Measurements from ENCODE around the gene RSRP1. TPM values are rescaled to one million over a fixed set of nuclear protein-coding genes. Genes with fewer than 3 reads are reported as not detected.
"Not testable (repeated sequence)": the region's sequence is repeated elsewhere in the genome, so short reads cannot be mapped to it uniquely, and the experiment has no call there.

The RSRP1 gene
- total RNA-seq, 1 experiment from 2014 or later: 19.9 TPM

DNA sequence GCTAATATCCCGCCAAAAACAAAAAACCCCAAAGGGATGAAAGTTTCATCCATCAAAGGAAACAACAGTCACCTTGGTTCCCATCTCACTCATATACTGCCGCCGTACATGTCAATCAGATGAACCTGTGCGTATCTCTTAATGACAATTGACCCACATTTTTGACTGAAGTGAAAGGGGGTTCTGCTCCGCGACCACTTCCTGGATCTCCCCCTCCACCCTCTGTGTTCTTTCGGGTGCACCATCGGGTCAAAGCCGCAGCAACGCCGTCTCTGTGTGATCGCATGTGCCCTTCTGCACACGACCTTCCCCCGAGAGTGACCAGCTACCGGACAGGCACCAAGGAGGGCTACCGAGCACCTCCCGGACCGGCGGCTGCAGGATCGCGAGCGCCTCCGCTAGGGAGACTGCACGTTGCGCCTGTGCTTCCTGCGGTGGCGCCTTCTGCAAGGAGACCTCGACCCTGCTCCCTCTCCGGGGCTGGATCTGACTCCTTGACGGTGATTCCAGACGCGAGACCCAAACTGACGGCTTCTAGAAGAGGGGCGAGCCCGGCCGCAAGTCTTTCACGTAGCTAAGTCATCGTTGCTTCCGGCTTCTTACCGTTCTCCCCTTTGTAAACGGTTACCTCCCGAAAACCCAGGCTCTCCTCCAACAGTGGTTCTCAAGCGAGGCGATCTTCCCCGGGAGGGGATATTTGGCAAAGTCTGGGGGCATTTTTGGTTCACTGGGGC lies 19.5 kb upstream of the RSRP1 start:
- in situ Hi-C loops (cut with HindIII; ENCODE audit: low pct_unique_long_range_greater_than_20kb, low sequenced_read_pairs); DNase-seq (ENCODE audit: low read depth): not testable (repeated sequence)

DNA sequence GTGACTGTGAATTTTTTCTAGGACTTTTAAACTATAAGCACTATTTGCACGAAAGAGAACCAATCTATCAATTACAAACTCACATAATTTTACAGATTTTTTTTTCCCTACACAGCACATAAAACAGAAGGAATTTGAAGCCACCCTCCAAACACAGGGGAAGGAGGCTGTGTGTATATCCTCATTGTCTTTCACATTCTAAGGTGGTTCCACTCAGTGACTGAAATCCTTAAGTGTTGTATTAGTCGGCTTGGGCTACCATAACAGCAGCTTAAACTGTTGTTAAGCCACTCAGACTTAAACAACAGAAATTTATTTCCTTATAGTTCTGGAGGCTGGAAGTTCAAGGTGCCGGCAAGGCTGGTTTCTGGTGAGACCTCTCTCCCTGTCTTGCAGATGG lies 13.1 kb upstream of the RSRP1 start:
- in situ Hi-C loops (cut with HindIII; ENCODE audit: low pct_unique_long_range_greater_than_20kb, low sequenced_read_pairs); DNase-seq (ENCODE audit: low read depth): not testable (repeated sequence)

DNA sequence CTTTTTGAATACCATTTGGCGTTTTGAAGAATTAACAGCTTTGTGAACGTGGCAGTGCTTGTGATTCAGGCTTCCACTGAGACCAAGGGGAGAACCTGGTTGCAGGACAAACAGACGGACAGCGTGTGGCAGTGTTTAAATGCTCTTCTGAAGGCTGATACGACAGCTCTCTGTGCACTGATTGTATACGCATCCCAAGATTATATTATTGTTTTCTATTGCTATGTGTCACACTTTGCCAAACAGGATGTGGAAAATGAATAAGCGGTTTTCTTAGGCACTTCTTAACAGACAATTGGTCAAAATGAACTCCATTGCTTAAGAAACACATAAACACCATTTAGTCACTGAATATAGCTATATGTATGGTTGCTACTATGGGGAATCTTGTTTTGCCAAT lies 12.6 kb upstream of the RSRP1 start:
- in situ Hi-C loops (cut with HindIII; ENCODE audit: low pct_unique_long_range_greater_than_20kb, low sequenced_read_pairs); DNase-seq (ENCODE audit: low read depth): not testable (repeated sequence)

DNA sequence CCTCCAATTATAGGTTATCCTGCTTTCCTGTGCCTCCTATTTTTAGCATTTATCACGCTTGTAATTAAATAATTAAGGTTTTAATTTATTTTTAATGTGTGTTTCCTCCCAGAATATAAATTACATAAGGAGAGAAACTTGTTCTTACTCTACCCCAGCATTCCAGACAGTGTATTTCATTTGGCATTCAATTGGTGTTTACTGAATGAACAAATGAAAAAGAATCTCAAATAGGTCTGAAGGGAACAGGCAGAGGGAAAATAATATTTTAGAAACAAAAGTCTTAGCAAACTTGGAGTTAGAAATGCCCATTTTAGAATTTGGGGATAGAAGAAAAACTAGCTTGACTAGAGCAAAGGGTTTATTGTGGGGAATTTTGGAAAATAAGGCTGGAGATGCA lies 9.9 kb upstream of the RSRP1 start:
- in situ Hi-C loops (cut with HindIII; ENCODE audit: low pct_unique_long_range_greater_than_20kb, low sequenced_read_pairs): no loop called here
- DNase-seq (ENCODE audit: low read depth): no peak

DNA sequence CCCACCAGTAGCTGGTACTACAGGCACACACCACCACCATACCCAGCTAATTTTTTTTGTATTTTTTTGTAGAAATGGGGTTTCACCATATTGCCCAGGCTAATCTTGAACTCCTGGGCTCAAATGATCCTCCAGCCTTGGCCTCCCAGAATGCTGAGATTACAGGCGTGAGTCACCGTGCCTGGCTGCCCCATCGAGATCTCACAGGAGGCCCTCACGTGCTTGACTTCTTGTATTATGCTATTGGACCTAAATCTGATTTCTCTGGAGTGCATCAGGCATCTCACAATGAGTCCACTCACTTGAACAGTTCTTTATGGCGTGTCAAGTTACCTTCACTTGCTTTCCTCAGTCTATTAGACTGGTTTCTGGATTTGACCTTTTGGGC lies 9.3 kb upstream of the RSRP1 start:
- in situ Hi-C loops (cut with HindIII; ENCODE audit: low pct_unique_long_range_greater_than_20kb, low sequenced_read_pairs): no loop called here

DNA sequence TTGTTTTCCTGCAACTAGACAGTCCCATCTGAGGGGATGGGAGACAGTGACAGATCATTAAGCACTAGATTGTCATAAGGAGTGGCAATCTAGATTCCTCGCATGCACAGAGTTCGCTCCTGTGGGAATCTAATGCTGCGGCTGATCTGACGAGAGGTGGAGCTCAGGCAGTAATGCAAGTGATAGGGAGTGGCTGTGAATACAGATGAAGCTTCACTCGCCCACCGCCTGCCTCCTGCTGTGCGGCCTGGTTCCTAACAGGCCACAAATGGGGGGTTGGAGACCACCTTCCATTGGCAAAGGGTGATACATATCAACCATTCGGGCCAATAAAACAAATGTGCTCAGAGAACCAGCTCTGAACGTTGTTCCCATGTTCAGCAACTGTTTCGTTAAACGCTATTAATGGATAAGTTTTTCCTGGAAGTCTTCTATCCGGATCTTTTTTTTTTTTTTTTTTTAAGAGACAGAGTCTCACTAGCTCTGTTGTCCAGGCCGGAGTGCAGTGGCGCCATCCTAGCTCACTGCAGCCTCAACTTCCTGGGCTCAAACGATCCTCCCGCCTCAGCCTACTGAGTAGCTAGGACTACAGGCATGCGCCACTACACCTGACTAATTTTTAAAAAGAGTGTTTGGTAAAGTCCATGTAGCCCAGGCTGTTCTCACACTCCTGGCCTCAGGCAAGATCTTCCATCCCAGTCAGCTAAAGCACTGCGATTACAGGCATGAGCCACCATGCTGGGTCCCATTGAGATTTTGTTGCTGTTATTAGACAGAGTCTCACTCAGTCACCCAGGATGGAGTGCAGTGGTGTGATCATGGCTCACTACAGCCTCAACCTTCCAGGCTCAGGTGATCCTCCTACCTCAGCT lies 8.7 kb upstream of the RSRP1 start:
- peak; percentile 78 for DNase-seq (ENCODE audit: low read depth)
- in situ Hi-C loops (cut with HindIII; ENCODE audit: low pct_unique_long_range_greater_than_20kb, low sequenced_read_pairs): no loop called here

More for the DNA sequence above, 9.3 kb upstream of the RSRP1 start:
- no peak for DNase-seq (ENCODE audit: low read depth)

DNA sequence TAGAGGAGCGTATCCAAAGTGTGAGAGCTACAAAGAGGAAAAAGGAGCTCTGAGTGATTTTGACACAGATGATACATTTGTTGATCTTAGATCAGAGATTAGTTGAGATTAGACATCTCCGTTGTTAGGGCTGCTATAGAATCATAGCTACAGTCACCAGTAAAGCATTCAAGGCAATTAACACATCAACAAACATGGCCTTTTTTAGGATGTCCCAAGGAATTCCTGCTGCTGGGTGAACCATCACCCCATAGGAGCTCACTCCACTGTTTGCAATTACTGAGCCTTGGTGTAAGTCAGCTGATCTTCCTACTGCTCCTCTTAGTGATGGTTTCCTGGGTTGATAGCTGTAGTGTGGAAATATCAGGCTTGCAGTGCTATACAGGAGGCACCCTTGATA lies 6.7 kb upstream of the RSRP1 start:
- in situ Hi-C loops (cut with HindIII; ENCODE audit: low pct_unique_long_range_greater_than_20kb, low sequenced_read_pairs): no loop called here
- DNase-seq (ENCODE audit: low read depth): peak; percentile 92

DNA sequence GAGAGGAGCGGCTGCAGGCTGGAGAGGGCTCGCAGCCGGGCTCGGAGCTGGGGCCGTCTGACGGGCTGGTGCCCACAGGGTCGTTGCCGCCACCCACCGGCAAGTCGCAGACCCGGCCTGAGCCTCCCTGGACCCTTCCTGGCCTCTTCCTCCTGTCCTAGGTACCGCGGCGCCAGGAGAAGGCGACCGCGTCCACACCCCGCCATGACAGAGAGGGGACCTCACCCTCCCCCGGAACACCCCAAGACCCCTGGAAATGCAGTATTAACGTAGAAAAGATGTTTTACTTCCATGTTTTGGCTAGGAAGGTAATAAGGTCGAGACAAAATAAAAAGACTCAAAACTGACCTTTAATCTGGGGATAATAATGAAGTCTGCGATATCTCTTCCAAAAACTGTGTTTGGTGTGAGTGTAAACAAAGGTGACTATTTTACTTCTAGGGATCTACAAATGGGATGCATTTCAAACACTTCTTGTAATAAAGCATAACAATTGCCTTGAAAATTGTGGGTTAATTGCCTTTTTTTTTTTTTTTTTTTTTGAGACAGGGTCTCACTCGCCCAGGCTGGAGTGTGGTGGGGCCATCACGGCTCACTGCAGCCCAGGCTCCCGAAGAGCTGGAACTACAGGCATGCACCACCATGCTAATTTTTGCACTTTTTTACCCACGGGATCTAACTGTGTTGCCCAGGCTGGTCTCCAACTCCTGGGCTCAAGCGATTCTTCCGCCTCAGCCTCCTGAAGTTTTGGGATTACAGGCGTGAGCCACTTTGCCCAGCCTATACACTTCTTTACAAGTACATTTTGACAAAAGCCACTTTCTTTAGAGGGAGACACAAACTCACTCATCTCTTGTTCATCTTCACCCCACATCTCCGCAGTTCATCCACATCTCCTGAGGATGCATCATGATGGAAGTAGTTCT lies 838 bp upstream of the RSRP1 start:
- in situ Hi-C loops (cut with HindIII; ENCODE audit: low pct_unique_long_range_greater_than_20kb, low sequenced_read_pairs): no loop called here
- DNase-seq (ENCODE audit: low read depth): no peak

DNA sequence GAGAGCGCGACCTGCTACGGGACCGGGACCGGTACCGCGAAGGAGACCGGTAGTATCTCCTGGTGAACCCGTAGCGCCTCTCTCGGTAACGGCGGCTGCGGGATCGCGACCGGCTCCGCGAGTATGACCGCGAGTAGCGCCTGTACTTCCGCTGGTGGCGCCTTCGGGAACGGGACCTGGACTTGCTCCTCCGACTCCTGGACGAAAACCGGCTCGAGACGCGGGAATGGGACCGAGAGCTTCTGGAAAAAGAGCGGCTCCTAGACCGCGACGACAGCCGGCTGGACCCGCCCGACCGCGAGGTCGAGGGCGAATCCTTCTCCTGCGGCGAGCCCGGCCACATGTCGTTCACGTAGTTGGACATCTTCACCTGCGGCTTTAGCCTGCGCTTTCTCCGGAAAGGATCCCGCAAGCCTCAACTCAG lies 642 bp downstream of the RSRP1 start:
- no peak for DNase-seq (ENCODE audit: low read depth)
- in situ Hi-C loops (cut with HindIII; ENCODE audit: low pct_unique_long_range_greater_than_20kb, low sequenced_read_pairs): no loop called here

DNA sequence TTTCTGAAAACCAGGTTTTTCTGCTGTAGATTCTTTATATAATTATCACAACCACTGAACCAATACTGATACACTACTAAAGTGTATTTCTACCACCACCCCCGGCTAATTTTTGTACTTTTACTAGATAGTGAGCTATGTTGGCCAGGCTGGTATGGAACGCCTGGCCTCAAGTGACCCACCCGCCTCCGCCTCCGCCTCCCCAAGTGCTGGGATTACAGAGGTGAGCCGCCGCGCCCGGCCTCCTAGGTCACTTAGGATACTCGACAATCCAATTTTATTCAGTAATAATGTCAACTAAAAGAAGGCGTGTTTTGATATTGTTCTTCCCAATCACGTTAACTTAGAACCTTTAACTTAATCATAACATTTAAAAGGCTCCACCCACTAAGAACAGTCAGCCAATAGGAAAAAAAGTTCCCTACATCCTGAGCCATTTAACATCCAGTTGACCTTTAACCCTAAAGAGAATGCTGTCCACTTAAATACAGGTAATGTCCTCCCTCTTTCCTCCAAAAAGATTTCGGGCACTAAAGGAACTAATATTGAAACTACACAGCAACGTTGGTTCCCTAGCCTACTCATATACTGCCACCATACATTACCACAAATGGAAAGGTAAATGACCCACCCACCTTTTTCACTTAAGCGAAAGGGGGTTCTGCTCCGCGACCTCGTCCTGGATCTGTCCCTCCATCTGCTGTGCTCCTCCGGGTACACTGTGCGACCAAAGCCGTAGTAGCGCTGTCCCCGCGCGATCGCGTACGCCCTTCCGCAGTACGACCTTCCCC lies 1.2 kb downstream of the RSRP1 start:
- no peak for DNase-seq (ENCODE audit: low read depth)

DNA sequence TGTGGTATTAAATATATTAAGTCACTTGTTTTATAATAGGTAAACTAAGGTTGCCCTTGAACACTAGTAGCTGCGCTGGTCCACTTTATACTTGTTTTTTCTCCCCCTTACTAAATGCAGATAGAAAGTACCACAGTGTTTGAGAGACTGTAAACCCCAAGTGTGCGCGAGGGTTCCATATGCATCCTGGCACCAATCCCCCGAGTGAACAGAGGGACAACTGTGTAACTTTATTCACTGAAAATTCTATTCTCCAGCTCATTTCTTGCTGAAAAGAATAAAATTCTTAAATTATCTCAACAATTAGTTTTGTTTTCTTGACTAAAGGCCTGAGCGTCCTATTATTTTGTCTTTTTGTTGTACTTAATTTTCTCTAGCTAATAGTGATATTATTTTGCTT lies 1.9 kb downstream of the RSRP1 start:
- in situ Hi-C loops (cut with HindIII; ENCODE audit: low pct_unique_long_range_greater_than_20kb, low sequenced_read_pairs): no loop called here
- no peak for DNase-seq (ENCODE audit: low read depth)

More for the DNA sequence above, 1.2 kb downstream of the RSRP1 start:
- in situ Hi-C loops (cut with HindIII; ENCODE audit: low pct_unique_long_range_greater_than_20kb, low sequenced_read_pairs): no loop called here

DNA sequence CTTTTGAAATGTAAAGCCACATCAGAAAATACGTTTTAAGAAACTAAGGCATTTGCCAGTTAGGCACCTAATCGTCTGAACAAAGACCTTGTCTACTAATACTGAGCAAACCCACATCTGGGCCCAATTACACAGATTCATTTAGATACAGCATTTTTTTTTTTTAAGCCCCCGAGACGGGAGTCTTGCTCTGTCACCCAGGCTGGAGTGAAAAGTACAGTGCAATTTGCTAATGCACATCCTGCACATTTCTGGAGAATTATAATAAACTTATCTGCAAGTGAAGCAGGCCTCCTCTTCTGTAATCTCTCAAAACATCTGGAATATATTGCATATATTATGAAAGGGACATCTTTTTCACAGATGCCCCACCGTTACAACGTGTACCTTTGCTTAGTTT lies 3.3 kb downstream of the RSRP1 start:
- no peak for DNase-seq (ENCODE audit: low read depth)
- in situ Hi-C loops (cut with HindIII; ENCODE audit: low pct_unique_long_range_greater_than_20kb, low sequenced_read_pairs): no loop called here

DNA sequence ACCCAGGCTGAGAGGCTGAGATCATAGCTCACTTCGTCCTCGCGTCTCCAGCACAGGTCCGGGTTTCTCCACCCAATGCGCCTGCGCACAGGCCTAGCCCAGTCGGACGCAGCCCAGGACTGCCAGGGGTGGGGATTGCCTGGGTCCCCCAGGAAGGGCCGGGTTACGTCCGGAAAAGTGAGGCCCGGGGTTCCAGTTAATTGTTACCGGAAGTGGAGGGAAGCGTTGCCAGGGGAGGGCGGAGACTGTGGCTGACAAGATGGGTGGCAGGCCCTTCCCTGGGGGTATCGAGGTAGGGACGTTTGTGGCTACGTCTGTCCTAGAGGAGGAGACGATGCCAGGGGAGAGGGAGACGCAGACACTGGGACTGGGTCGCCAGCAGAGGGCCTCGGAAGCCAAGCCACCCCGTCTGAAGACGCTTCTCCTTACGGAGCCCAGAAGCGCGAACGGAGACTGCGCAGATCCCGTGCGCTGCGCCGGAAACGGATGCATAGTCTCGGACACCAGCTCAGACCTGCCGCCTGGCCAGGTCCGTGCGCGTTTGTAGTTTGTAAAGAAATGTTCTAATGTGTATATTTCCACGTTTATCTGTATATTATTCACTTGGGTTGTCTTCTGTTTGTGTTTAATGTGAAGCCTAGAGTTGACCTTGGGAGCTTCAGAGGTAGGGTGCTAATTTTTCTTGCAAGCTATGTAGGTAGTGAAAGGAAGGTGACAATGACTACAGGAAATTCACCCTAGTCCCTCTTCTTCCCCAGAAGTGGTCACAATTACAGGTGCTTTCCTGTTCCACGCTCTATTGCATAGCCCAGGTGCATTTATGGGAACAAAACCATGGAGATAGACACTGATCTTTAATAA lies 7.3 kb downstream of the RSRP1 start:
- DNase-seq (ENCODE audit: low read depth): peak; percentile 99
- in situ Hi-C loops (cut with HindIII; ENCODE audit: low pct_unique_long_range_greater_than_20kb, low sequenced_read_pairs): no loop called here

DNA sequence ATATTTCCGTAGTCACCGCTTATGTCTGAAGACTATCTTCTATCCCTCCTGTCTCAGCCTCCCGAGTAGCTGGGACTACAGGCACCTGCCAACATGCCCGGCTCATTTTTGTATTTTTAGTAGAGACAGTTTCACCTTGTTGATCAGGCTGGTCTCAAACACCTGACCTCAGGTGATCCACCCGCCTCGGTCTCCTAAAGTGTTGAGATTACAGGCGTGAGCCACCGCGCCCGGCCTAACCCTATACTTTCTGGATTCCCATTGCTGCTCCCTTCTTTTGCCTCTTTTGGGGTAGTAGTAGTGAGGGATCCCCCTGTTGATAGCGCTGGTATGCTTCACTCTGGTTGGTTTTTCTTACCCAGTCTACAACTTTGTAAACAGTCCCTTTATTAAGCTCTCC lies 9.2 kb downstream of the RSRP1 start:
- DNase-seq (ENCODE audit: low read depth): no peak
- in situ Hi-C loops (cut with HindIII; ENCODE audit: low pct_unique_long_range_greater_than_20kb, low sequenced_read_pairs): no loop called here

DNA sequence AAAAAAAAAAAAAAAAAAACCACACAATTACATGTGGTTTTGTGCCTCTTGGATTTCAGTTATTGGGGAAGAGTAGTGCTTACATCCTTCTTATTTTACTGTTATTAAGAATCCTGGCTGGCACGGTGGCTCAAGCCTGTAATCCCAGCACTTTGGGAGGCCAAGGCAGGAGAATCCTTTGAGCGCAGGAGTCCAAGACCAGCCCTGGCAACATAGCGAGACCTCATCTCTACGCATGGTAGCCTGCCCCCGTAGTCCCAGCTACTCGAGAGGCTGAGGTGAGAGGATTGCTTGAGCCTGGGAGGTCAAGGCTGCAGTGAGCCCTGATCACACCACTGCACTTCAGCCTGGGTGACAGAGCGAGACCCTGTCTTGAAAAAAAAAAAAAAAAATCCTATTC lies 11.0 kb downstream of the RSRP1 start:
- in situ Hi-C loops (cut with HindIII; ENCODE audit: low pct_unique_long_range_greater_than_20kb, low sequenced_read_pairs): not testable (repeated sequence)

DNA sequence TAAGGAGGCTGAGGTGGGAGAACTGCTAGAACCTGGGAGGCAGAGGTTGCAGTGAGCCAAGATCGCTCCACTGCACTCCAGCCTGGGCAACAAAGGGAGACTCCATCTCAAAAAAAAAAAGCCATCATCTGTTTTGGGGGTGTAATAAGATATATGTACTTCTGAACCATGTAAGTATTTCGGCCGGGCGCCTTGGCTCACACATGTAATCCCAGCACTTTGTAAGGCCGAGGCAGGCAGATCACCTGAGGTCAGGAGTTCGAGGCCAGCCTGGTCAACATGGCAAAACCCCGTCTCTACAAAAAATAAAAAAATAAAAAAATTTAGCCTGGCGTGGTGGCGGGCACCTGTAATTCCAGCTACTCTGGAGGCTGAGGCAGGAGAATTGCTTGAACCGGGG lies 11.8 kb downstream of the RSRP1 start:
- DNase-seq (ENCODE audit: low read depth); in situ Hi-C loops (cut with HindIII; ENCODE audit: low pct_unique_long_range_greater_than_20kb, low sequenced_read_pairs): not testable (repeated sequence)

More for the DNA sequence above, 11.0 kb downstream of the RSRP1 start:
- DNase-seq (ENCODE audit: low read depth): not testable (repeated sequence)
